SU-DHL-6 (cell line): ENCODE measurements around the gene ACTMAP.

Experiments used
- H2AFZ ChIP-seq: fragments of 200-600 bp; sonication (generic); 2 replicates; pipeline ENCODE4 v1.6.1; 2014; ENCODE audit warnings: low read depth, mild to moderate bottlenecking, moderate library complexity, mixed read lengths, antibody characterized with exemption, low read length; ENCODE audit not compliant: severe bottlenecking
- H3F3A ChIP-seq: fragments of 200-600 bp; shearing (Covaris generic); 2 replicates; pipeline ENCODE4 v1.6.0; 2016; ENCODE audit warnings: antibody characterized with exemption, mild to moderate bottlenecking; ENCODE audit not compliant: insufficient read depth
- H3K27ac ChIP-seq: fragments of 200-600 bp; sonication (generic); 2 replicates; pipeline ENCODE4 v1.5.1; 2016; ENCODE audit warnings: low read depth, mild to moderate bottlenecking, low read length, moderate library complexity, mixed read lengths
- H3K27me3 ChIP-seq: fragments of 200-600 bp; sonication (generic), shearing (Covaris generic); 2 replicates; pipeline ENCODE4 v1.6.0; 2014; ENCODE audit warnings: mild to moderate bottlenecking, low read length
- H3K36me3 ChIP-seq: fragments of 200-600 bp; sonication (generic); 2 replicates; pipeline ENCODE4 v1.6.1; 2014; ENCODE audit warnings: mild to moderate bottlenecking, low read length, mixed read lengths
- H3K4me2 ChIP-seq: fragments of 300-600, 200-600 bp; shearing (Covaris generic), sonication (generic); 2 replicates; pipeline ENCODE4 v1.6.0; 2014; ENCODE audit warnings: low read length, low read depth, mild to moderate bottlenecking; ENCODE audit not compliant: poor library complexity, severe bottlenecking
- H3K4me3 ChIP-seq: fragments of 200-600 bp; sonication (generic); 2 replicates; pipeline ENCODE4 v1.5.1; 2014; ENCODE audit warnings: antibody characterized with exemption, low read length, mild to moderate bottlenecking, mixed read lengths; ENCODE audit not compliant: insufficient read depth, poor library complexity, severe bottlenecking
- H3K79me2 ChIP-seq: fragments of 200-600 bp; sonication (generic); 2 replicates; pipeline ENCODE4 v1.6.1; 2014; ENCODE audit warnings: mild to moderate bottlenecking, low read length, moderate library complexity; ENCODE audit not compliant: insufficient read depth
- H3K9ac ChIP-seq: fragments of 200-600 bp; sonication (generic); 2 replicates; pipeline ENCODE4 v1.7.0; 2014; ENCODE audit warnings: mild to moderate bottlenecking, low read length
- H3K9me2 ChIP-seq: fragments of 200-600 bp; sonication (generic); replicated peaks from 2 replicates; pipeline ENCODE4 v1.6.1; 2014; ENCODE audit warnings: low read length; ENCODE audit not compliant: insufficient read depth
- H3K9me3 ChIP-seq: fragments of 200-600 bp; sonication (generic); 2 replicates; pipeline ENCODE4 v1.6.1; 2014; ENCODE audit warnings: low read length, mixed read lengths; ENCODE audit not compliant: insufficient read depth
- H4K20me1 ChIP-seq: fragments of 200-600 bp; sonication (generic); 2 replicates; pipeline ENCODE4 v1.6.1; 2014; ENCODE audit warnings: low read depth, mild to moderate bottlenecking, antibody characterized with exemption, low read length, moderate library complexity, mixed read lengths
- EZH2phosphoT487 ChIP-seq: fragments of 200-600 bp; sonication (generic), shearing (Covaris generic); conservative IDR thresholded peaks from 2 replicates; pipeline ENCODE4 v1.6.1; 2018; ENCODE audit warnings: mild to moderate bottlenecking, antibody characterized with exemption, low read length, moderate library complexity, mixed read lengths
- TF ChIP-seq, protein P1 (sequence below): fragments of 200-600 bp; sonication (generic); IDR thresholded peaks from one replicate; pipeline ENCODE4 v1.5.1; 2017; ENCODE audit warnings: antibody characterized with exemption, mild to moderate bottlenecking, low read length, moderate library complexity; ENCODE audit not compliant: insufficient read depth, poor library complexity, severe bottlenecking

ACTMAP gene

DNA sequence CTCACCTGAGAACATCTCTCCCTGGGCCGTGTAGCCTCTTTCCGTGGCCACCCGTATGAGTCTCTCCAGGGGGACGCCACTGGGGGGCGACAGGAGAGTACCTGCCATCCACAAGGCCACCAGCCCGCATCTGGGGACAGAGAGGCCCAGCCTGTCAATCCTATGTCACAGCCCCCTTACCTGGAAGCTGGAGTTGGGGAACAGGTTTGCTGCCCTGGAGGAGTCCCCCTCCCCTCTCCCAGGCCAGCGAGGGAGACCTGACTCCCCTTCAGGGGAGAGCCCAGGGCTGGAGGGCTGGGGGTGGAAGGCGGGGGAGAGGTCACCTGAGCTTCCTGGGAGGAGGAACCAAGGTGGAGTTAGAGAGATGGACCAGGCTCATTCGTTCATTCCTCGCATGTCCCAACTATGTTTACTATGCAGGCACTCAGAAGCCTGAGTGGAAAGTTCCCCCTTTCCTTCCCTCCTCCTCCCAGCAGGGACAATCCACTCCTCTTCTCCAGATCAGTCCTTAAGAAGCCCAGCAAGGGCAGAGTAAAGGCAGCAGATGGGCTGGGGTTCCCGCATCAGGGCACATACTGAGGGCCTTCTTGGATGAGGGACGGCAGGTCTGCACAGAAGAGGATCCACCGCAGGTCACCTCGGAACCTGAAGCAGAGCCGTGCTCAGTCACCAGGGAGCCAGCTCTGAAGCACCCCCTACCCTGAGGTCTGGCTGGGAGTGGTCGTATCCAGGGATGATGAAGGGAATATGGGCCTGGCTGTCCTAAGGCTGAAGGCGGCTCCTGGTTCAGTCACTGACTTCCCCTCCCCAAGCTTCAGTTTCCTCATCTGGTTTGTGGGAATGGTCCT lies 5.5 kb downstream of the ACTMAP start:
- Histone ChIP-seq H2AFZ (no peak overlapping the region), H3K36me3 (no peaks in the 10 kb centered on the region), H3K9me3 (no peaks in the 10 kb centered on the region), H3K9ac (no peak overlapping the region), H3F3A (no peaks in the 10 kb centered on the region), H4K20me1 (no peaks in the 10 kb centered on the region), H3K27me3 (no peaks in the 10 kb centered on the region), H3K9me2 (no peaks in the 10 kb centered on the region), H3K4me2 (no peak overlapping the region), H3K4me3 (no peak overlapping the region), H3K27ac (no peak overlapping the region), H3K79me2 (no peaks in the 10 kb centered on the region)
- TF ChIP-seq EZH2phosphoT487: no peak
- TF ChIP-seq, protein P1, sequence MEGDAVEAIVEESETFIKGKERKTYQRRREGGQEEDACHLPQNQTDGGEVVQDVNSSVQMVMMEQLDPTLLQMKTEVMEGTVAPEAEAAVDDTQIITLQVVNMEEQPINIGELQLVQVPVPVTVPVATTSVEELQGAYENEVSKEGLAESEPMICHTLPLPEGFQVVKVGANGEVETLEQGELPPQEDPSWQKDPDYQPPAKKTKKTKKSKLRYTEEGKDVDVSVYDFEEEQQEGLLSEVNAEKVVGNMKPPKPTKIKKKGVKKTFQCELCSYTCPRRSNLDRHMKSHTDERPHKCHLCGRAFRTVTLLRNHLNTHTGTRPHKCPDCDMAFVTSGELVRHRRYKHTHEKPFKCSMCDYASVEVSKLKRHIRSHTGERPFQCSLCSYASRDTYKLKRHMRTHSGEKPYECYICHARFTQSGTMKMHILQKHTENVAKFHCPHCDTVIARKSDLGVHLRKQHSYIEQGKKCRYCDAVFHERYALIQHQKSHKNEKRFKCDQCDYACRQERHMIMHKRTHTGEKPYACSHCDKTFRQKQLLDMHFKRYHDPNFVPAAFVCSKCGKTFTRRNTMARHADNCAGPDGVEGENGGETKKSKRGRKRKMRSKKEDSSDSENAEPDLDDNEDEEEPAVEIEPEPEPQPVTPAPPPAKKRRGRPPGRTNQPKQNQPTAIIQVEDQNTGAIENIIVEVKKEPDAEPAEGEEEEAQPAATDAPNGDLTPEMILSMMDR: peak; percentile 19

DNA sequence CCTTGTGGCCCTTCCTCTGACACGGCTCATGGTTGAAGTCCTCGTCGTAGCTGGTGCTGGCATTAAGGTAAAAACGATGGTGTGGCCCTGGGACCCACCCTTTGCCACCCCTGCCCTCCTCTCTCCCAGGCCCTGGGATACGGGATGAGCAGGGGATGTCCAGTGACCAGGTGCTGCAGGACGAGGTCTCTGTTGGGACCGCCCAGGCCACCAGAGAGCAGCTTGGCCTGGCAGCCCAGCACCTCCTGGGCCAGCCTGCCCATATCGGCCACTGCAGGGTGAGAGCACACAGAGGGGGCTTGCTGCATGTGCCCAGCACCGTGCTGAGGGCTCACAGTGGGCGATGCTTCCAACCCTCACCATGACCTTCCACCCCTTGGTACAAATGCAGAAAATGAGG lies 6.4 kb downstream of the ACTMAP start:
- TF ChIP-seq, protein P1: no peak
- TF ChIP-seq EZH2phosphoT487: no peak
- Histone ChIP-seq H3K9me2 (no peaks in the 10 kb centered on the region), H3K9me3 (no peaks in the 10 kb centered on the region), H3K79me2 (no peaks in the 10 kb centered on the region), H3K9ac (no peak overlapping the region), H3K36me3 (no peaks in the 10 kb centered on the region), H3K4me3 (no peak overlapping the region), H3K4me2 (no peak overlapping the region), H4K20me1 (no peaks in the 10 kb centered on the region), H3K27me3 (no peaks in the 10 kb centered on the region), H2AFZ (no peak overlapping the region), H3F3A (no peaks in the 10 kb centered on the region), H3K27ac (no peak overlapping the region)

DNA sequence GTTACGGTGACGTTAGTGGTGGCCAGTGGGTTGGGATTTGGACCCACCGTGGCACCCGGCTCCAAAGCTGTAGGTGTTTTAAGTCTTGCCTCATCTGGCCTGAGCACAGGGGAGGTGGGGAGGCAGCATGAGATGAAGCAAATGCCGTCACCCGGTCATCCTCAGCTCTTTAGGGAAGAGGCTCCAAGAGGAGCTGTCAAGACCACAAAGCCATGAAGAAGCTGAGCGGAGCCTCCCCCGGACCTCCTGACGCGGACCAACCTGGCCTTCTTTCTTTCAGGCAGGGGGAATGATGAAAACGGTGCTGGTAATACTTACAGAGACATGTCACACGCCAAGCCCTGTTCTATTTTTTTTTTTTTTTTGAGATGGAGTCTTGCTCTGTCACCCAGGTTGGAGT lies 7.4 kb downstream of the ACTMAP start:
- Histone ChIP-seq H3K36me3 (no peaks in the 10 kb centered on the region), H3K9ac (no peak overlapping the region), H3K9me3 (no peaks in the 10 kb centered on the region), H3K4me3 (no peak overlapping the region), H3K27me3 (no peaks in the 10 kb centered on the region), H3K9me2 (no peaks in the 10 kb centered on the region), H3K79me2 (no peaks in the 10 kb centered on the region), H3F3A (no peaks in the 10 kb centered on the region), H3K27ac (no peak overlapping the region), H4K20me1 (no peaks in the 10 kb centered on the region), H3K4me2 (no peak overlapping the region), H2AFZ (no peak overlapping the region)
- TF ChIP-seq, protein P1: no peak
- no peak for TF ChIP-seq EZH2phosphoT487
